A549 (cell line): Measurements from ENCODE around the gene CUZD1.
A peak's percentile ranks its signal among the peaks of the same experiment; 100 is the strongest.

Experiments used
- CBX2 ChIP-seq: fragments of 200-600 bp; sonication (generic); IDR thresholded peaks from 2 replicates; pipeline ENCODE4 v1.6.1; 2016; ENCODE audit warnings: low read depth, mild to moderate bottlenecking, borderline replicate concordance
- CEBPB ChIP-seq, 2 experiments: fragments of >200 bp in 1 of 2; sonication (Bioruptor Twin) in 1 of 2; formaldehyde crosslinking in 1 of 2; IDR thresholded peaks; 2 replicates each; pipeline ENCODE4 v1.6.1; 2012 to 2016
- EHMT2 ChIP-seq: fragments of 200-600 bp; sonication (generic); IDR thresholded peaks from 2 replicates; pipeline ENCODE4 v1.6.1; 2016; ENCODE audit warnings: antibody characterized with exemption, low read depth, mild to moderate bottlenecking, moderate library complexity
- EP300 ChIP-seq, 2 experiments: fragments of >200 bp; sonication (Bioruptor Twin); formaldehyde crosslinking; IDR thresholded peaks; 2 replicates in 1 of 2; 3 replicates in 1 of 2; pipeline ENCODE4 v1.6.1; 2016 to 2017
- FOSB ChIP-seq: fragments of 250-450 bp; sonication (Bioruptor Pico); IDR thresholded peaks from 2 replicates; pipeline ENCODE4 v1.5.0; 2020; ENCODE audit warnings: mild to moderate bottlenecking, moderate library complexity
- HOXB13 ChIP-seq: fragments of 250-450 bp; sonication (Bioruptor Pico); IDR thresholded peaks from 2 replicates; pipeline ENCODE4 v1.5.0; 2020; ENCODE audit warnings: low read depth, mild to moderate bottlenecking, moderate library complexity
- JUN ChIP-seq, 2 experiments: fragments of >200 bp; sonication (Bioruptor Twin); formaldehyde crosslinking; IDR thresholded peaks; 2 replicates in 1 of 2; 3 replicates in 1 of 2; pipeline ENCODE4 v1.6.1; 2016 to 2017
- NR3C1 ChIP-seq: fragments of >200 bp; sonication (Bioruptor Twin); formaldehyde crosslinking; IDR thresholded peaks from 3 replicates; pipeline ENCODE4 v1.6.1; 2017
- RFX5 ChIP-seq: fragments of 450-650 bp; IDR thresholded peaks from 2 replicates; pipeline ENCODE4 v1.7.1; 2014; ENCODE audit warnings: antibody characterized with exemption, mild to moderate bottlenecking, moderate library complexity
- SREBF2 ChIP-seq: fragments of 450-650 bp; IDR thresholded peaks from 2 replicates; pipeline ENCODE4 v1.6.1; 2014; ENCODE audit warnings: mild to moderate bottlenecking, moderate library complexity
- ZNF302 ChIP-seq: fragments of 250-450 bp; sonication (Bioruptor Pico); IDR thresholded peaks from 2 replicates; pipeline ENCODE4 v1.9.0; 2021; ENCODE audit warnings: inconsistent platforms, mild to moderate bottlenecking, moderate library complexity
- TF ChIP-seq, protein P1 (sequence below): fragments of >200 bp; sonication (Bioruptor Twin); formaldehyde crosslinking; IDR thresholded peaks from 3 replicates; pipeline ENCODE4 v1.5.1; 2016

GRCh38 chr10:122854648-122855047 is 9.0 kb upstream of the CUZD1 start:
- TF ChIP-seq, protein P1, sequence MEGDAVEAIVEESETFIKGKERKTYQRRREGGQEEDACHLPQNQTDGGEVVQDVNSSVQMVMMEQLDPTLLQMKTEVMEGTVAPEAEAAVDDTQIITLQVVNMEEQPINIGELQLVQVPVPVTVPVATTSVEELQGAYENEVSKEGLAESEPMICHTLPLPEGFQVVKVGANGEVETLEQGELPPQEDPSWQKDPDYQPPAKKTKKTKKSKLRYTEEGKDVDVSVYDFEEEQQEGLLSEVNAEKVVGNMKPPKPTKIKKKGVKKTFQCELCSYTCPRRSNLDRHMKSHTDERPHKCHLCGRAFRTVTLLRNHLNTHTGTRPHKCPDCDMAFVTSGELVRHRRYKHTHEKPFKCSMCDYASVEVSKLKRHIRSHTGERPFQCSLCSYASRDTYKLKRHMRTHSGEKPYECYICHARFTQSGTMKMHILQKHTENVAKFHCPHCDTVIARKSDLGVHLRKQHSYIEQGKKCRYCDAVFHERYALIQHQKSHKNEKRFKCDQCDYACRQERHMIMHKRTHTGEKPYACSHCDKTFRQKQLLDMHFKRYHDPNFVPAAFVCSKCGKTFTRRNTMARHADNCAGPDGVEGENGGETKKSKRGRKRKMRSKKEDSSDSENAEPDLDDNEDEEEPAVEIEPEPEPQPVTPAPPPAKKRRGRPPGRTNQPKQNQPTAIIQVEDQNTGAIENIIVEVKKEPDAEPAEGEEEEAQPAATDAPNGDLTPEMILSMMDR: no peak
- TF ChIP-seq EHMT2 (no peak), JUN (IDR thresholded peaks at IDR 0.05) (no peak), CEBPB (IDR thresholded peaks at IDR 0.05) (peak in 1 of 2 experiments; percentile 56; a peak in 2 of 4 replicates), CBX2 (no peak), EP300 (IDR thresholded peaks at IDR 0.05) (no peak), RFX5 (no peak), NR3C1 (no peak), SREBF2 (no peak), ZNF302 (no peak), HOXB13 (CRISPR knock-in tag) (no peak), FOSB (CRISPR knock-in tag) (no peak)
